ENCODE results near the gene SCN4B.

DNA sequence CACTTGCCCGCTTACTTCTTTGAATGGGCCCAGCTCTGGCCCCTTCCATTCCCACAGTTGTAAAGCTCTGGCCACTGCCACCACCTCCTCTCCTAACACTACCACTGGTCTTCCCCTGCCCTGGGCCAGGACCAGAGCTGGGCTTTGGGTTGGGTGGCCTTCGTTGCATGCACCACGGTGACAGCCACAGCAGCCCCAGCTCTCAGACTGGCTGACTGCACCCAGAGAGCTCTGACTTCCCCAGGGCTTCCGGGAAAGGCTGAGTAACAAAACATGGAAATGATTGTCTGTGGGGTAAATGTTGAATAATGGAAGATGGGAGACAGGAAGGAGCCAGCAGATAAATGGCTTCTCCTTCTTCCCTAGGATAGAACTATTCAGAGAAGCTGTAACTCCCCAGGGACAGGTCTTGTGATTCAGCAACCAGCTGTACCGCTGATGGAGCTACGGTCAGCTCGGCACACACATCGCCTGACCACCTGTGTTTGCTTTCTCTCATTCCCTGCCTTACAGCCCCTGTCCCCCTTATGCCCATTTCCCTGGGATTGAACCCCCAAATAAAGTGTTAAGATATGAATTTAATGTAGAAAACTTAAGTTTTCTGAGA, 27.6 kb downstream of the SCN4B start:
- no peak for TF ChIP-seq CTCF (conservative IDR thresholded peaks at IDR 0.05 in 1 of 2, IDR thresholded peaks at IDR 0.05 in 1 of 2; ENCODE audit: low read depth in 1 of 2, low read length in 2 of 2)
- TF ChIP-seq EZH2 (IDR thresholded peaks at IDR 0.05; ENCODE audit: low read length, missing control alignments): no peak

Data from fibroblast of lung (primary cell).